GM21526 (cell line): ENCODE results near the gene SORCS2.

Experiments
- ATAC-seq: cut with Tn5 transposase; IDR thresholded peaks from one replicate; pipeline ENCODE4 v1.9.1; 2021; ENCODE audit warnings: moderate library complexity; ENCODE audit not compliant: unreplicated experiment, low FRiP score

SORCS2 gene

GRCh38 chr4:7282786-7283440 is 90.6 kb downstream of the SORCS2 start:
- ATAC-seq: no peak

- ATAC-seq: no peak
Measured at GRCh38 chr4:7285244-7286094, 93.1 kb downstream of the SORCS2 start.

GRCh38 chr4:7286170-7286569 is 93.8 kb downstream of the SORCS2 start:
- ATAC-seq: no peak

GRCh38 chr4:7286798-7287197 is 94.5 kb downstream of the SORCS2 start:
- ATAC-seq: no peak

GRCh38 chr4:7287274-7287917 is 95.1 kb downstream of the SORCS2 start:
- ATAC-seq: no peak

GRCh38 chr4:7287918-7288280 is 95.6 kb downstream of the SORCS2 start:
- no peak for ATAC-seq

- no peak for ATAC-seq
Measured at GRCh38 chr4:7288751-7289523, 96.6 kb downstream of the SORCS2 start.

- no peak for ATAC-seq
Measured at GRCh38 chr4:7289589-7289988, 97.3 kb downstream of the SORCS2 start.

GRCh38 chr4:7291372-7292114 is 99.2 kb downstream of the SORCS2 start:
- ATAC-seq: no peak

GRCh38 chr4:7293703-7294102 is 101.4 kb downstream of the SORCS2 start:
- no peak for ATAC-seq

GRCh38 chr4:7294176-7294756 is 101.9 kb downstream of the SORCS2 start:
- ATAC-seq: no peak

- no peak for ATAC-seq
Measured at GRCh38 chr4:7295197-7295910, 103.0 kb downstream of the SORCS2 start.

GRCh38 chr4:7295911-7296660 is 103.7 kb downstream of the SORCS2 start:
- ATAC-seq: no peak

- no peak for ATAC-seq
Measured at GRCh38 chr4:7296661-7297335, 104.5 kb downstream of the SORCS2 start.

GRCh38 chr4:7297374-7297773 is 105.0 kb downstream of the SORCS2 start:
- ATAC-seq: no peak

GRCh38 chr4:7297881-7298280 is 105.5 kb downstream of the SORCS2 start:
- no peak for ATAC-seq

- ATAC-seq: no peak
Measured at GRCh38 chr4:7298619-7299009, 106.3 kb downstream of the SORCS2 start.
